ENCODE data around the gene TNXB.
"Not testable (repeated sequence)": the region's sequence is repeated elsewhere in the genome, so short reads cannot be mapped to it uniquely, and the experiment has no call there.

TNXB gene

GRCh38 chr6:32037136-32037535 is 72.0 kb downstream of the TNXB start:
- not testable (repeated sequence) for DNase-seq

- DNase-seq = not testable (repeated sequence)
These were observed 73.7 kb downstream of the TNXB start for GRCh38 chr6:32035283-32036013.

- not testable (repeated sequence) for DNase-seq
These were observed 79.6 kb downstream of the TNXB start for GRCh38 chr6:32029553-32029952.

- not testable (repeated sequence) for DNase-seq
These were observed 80.5 kb downstream of the TNXB start for GRCh38 chr6:32028631-32029030.

GRCh38 chr6:32022100-32022499 is 87.0 kb downstream of the TNXB start:
- not testable (repeated sequence) for DNase-seq

GRCh38 chr6:32014547-32014946 is 94.6 kb downstream of the TNXB start, which contains the start of gene C4B:
Gene C4B, plus strand, starts transcription at chr6:32014795. Its CDS starts 51 bp downstream, at chr6:32014846.
- not testable (repeated sequence) for DNase-seq

GRCh38 chr6:32013738-32014137 is 95.4 kb downstream of the TNXB start:
- not testable (repeated sequence) for DNase-seq

- not testable (repeated sequence) for DNase-seq
These were observed 96.1 kb downstream of the TNXB start for GRCh38 chr6:32012941-32013617.

GRCh38 chr6:32010856-32011530 is 98.1 kb downstream of the TNXB start:
- DNase-seq = not testable (repeated sequence)

GRCh38 chr6:32009537-32009936 is 99.6 kb downstream of the TNXB start:
- DNase-seq = not testable (repeated sequence)

GRCh38 chr6:32008616-32009015 is 100.5 kb downstream of the TNXB start:
- not testable (repeated sequence) for DNase-seq

- not testable (repeated sequence) for DNase-seq
These were observed 101.1 kb downstream of the TNXB start for GRCh38 chr6:32008037-32008436.

- DNase-seq = not testable (repeated sequence)
These were observed 102.1 kb downstream of the TNXB start for GRCh38 chr6:32007086-32007485.

- not testable (repeated sequence) for DNase-seq
These were observed 103.1 kb downstream of the TNXB start for GRCh38 chr6:32005991-32006529.

GRCh38 chr6:32005538-32005880 is 103.6 kb downstream of the TNXB start:
- not testable (repeated sequence) for DNase-seq

- not testable (repeated sequence) for DNase-seq
These were observed 104.1 kb downstream of the TNXB start for GRCh38 chr6:32004864-32005537.

- DNase-seq = not testable (repeated sequence)
These were observed 104.7 kb downstream of the TNXB start for GRCh38 chr6:32004393-32004792.

- not testable (repeated sequence) for DNase-seq
These were observed 105.8 kb downstream of the TNXB start for GRCh38 chr6:32003301-32003700.

- not testable (repeated sequence) for DNase-seq
These were observed 106.4 kb downstream of the TNXB start for GRCh38 chr6:32002546-32003268.

GRCh38 chr6:31996385-31996784 is 112.8 kb downstream of the TNXB start:
- not testable (repeated sequence) for DNase-seq

- not testable (repeated sequence) for DNase-seq
These were observed 114.7 kb downstream of the TNXB start for GRCh38 chr6:31994421-31994820.

Data from activated naive CD4-positive, alpha-beta T cell treated with Interleukin-2 at 50 U/mL for 16 hours (primary cell).